ENCODE measurements around the gene TRIM65.
"Not testable (repeated sequence)": the region's sequence is repeated elsewhere in the genome, so short reads cannot be mapped to it uniquely, and the experiment has no call there.

TRIM65 gene

DNA sequence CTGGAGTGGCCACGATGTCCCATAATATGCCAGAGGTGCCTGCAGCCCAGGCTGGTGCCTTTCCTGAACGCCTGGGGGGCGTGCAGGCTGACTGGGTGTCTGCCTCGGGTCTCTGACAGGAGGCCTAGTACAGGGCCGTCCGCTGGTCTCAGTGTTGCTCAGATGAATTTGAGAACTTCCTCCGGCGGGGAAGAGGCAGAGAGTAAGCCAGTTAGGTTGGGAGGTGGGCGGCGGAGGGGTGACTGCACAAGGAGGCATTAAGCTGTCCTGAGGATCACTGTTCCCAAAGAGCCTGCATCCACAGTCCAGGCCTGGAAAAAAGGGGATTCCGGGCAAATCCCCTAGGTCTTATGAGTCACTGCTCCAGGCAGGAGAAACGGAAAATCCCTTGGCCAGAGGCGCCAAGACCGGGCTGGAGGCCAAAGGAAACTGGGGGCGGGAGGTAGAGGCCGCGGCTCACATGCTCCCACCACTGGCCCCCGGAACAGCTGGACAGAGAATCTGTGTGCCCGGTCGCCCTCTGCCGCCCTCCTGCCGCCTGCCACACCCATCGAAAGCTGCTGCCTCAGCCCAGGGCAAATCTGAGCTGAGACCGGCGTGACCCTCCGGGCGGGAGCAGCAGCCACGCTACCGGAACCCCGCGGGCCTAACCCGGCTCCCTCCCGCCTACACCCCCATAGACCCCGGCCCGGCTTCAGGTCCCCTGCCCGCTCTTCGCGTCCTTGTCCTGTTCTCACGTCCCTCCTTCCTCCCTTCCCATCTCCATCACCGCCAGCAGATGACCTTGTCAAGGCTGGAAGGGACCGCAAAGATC lies 19.6 kb downstream of the TRIM65 start:
- DNase-seq (ENCODE audit: insufficient read length, low spot score) (peak; percentile 92), FAIRE-seq (peak; percentile 68)

DNA sequence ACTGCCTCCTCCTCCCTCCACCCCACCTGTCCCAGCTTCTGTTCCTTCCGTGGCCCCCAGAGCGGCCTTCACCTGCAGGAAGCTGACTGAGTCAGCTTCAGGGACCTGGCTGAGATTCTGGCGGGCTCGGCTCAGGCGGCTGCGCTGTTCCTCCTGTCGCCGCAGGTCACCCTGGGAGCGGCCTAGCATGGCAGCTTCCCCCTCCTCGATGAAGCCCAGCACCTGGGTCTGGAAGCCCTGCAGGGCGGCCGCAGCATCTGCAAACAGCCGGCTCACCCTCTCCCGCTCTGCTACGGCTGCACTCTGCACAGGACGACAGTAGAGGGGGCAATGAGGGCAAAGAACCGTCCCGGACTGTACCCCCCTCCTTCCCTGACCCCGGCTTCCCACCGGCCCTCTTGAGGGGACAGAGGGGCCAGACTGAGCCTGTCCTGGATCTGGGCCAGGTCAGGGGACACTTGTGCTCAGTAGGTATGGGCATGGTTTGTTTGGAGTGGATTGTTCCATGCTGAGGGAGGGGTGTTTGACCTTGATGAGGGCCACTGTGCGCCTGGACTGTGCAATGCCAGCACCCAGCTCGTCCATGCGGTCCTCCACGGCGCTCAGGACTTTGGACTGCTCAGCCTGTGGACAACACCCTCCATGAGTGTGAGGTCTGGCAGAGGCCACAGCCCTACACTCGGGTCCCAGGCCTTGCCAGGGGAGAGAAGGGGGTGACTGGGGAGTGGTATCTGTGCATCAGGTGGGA lies 20.4 kb downstream of the TRIM65 start:
- DNase-seq (ENCODE audit: insufficient read length, low spot score): no peak
- FAIRE-seq: no peak

DNA sequence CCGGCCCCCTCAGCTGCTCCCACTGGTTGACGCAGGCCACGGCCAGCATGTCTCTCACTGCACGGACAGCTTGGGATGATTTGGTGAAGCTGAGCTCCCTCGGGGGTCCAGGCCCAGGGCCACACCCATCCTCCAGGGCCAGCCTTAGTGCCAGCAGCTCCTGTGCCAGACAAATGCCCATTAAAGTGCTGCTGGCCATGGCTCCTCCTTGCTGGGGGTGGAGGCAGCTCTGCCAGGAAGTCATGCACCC lies 20.9 kb downstream of the TRIM65 start:
- peak; percentile 59 for FAIRE-seq
- DNase-seq (ENCODE audit: insufficient read length, low spot score): no peak

DNA sequence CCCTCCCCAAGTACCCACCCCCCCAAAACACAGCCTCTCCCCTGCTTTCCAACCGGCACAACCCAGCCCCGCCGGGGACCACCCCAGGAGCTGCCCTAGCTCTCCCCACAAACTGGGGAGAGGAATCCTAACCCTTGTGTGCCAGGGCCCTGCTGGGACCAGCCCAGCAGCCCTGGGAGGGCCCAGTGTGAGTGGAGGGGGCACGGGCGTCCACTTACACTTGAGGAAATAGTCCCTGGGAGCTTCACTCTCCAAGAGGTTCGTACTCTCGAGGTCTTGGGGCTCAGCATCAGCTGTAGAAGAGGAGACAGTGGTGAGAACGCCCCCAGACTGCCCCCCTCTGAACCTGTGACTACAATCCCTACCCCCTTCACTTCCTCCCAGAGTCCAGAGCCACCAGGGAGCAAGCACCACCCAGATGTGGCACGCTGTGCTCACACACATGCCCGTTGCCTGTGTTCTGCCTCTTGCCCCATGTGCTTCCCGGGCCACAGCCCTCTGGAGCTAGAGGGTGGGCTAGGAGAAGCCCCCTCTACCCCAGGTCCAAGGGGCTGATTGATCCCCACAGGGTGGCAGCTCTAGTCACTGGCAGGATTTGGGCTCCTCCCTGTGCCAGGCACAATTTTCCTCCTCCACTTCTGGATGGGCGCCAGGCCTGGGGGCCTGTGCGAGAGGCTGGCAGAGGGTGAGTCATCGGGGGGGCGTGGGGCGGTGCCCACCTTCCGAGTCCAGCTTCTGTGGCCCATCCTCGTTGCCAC lies 21.4 kb downstream of the TRIM65 start:
- FAIRE-seq: no peak
- no peak for DNase-seq (ENCODE audit: insufficient read length, low spot score)

DNA sequence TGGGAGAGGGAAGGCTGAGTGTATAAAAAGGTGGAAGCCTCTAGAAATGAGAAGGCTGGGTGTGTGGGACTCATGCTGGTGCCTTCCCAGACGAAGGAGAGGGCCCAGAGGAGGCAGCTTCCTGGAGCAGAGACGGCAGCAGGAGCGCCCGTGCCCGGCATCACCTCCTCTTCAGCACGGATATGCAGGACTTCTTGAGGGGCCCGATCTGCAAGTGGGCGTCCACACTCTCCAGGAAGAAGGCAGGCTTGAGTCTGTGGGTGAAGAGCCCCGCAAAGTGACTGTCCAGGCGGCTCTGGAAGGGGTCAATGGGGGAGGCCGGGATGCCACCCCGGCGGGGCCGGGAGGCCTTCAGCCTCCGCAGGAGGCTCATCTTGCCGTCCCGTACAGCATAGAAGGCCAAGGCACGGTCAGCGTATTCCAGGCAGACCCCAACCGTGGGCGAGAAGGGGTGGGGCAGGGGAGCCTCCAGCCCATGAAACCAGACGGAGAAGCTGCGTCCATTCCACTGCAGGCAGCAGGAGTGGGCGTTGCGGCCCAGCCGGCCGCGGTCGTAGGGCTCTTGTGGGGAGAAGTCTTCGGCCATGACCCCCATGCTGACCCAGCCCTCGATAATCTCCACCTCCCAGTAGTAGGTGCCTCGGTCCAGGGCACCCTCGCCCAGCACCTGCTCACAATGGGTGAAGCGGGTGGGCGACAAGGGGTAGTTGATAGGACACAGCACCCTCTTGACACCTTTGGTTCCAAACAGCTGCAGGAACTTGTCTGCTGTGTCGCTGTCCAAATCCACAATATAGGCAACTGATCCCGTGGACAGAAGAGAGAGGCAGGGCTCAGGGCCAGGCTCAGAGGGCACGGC lies 22.2 kb downstream of the TRIM65 start:
- FAIRE-seq: no peak
- no peak for DNase-seq (ENCODE audit: insufficient read length, low spot score)

DNA sequence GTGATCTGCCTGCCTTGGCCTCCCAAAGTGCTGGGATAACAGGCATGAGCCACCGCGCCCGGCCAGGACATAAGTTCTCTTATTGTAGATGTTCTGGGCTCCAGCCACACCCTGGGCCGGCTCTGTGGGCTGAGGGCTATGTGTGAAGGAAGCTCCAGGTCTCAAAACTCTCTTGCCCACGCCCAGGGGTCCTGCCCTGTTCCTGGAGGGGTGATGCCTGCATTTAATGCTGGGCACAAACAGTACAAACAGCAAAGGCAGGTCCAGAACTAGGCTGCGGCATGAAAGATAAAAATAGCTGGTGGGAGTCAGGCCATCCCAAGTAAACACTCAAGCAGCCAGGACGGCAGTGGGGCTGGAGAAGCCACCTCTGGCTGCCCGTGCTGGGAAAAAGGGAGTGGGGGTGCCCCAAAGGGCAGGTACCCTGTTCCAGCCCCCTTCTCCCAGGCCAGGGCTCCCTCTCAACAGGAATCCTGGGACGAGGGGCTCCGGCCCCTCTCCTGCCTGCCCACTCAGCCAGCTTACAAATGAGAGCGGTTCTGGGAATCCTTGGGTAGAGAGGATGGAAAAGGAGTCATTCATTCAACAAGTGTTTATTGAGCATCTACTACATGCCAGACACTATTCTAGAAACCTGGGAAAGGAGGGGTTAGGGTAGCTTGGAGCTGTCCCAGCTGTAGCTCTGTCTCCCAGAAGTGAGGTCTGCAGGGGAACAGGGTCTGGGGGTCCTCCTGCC lies 23.0 kb downstream of the TRIM65 start:
- DNase-seq (ENCODE audit: insufficient read length, low spot score) (no peak), FAIRE-seq (no peak)

DNA sequence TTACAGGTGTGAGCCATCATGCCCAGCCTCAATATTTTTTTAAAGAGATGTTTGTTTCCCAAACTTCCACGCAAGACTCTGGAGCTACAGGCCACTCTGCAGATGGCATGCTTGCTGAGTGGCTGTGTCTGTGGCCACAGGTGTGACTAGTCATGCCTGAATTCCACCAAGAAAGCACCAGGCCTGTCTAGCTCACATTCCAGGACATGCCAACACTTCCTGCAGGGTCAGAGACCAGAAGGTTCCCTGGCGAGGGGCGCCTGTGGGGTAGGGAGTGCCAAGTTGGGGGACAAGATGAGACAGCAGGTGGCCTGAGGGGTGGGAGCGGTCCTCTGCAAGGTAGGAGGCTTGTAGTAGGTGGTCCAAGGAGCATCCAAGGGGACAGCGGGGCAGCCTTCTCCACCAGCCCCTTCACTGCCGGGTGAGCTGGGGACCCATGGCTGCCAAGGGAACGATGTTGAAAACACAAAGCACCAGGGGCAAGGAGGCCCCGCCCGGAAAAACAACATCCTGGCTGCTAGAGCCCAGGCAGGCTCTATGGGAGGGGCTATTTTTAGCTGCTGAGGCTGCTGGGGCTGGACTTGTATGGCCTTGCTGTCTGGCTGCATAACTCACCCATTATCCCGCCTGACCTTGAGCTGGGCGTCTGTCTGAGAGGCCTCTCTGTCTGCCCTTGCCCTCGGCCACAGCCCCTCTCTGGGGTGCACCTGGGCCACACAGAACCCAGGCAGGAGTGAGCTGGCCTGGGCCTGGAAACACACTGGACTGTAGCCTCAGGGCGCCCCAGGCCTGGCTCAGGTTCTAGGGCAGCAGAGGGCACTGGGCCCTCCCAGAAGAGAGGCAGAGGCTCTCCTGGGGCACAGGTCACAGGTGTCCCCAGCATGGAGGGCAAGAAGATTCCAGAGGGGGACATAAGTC lies 24.1 kb downstream of the TRIM65 start:
- FAIRE-seq (no peak), DNase-seq (ENCODE audit: insufficient read length, low spot score) (peak; percentile 64)

DNA sequence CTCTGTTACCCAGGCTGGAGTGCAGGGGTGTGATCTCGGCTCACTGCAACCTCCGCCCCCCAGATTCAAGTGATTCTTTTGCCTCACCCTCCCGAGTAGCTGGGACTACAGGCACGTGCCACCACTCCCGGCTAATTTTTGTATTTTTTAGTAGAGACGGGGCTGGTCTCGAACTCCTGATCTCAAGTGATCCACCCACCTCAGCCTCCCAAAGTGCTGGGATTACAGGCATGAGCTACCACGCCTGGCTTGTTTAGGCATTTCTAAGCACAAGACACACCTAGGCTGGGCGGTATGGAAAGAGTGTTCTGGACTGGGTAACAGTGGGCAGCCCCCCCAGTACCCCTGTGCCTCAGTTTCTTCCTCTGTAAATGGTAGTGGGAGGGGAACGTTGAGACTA lies 26.5 kb downstream of the TRIM65 start:
- DNase-seq (ENCODE audit: insufficient read length, low spot score); FAIRE-seq: not testable (repeated sequence)

DNA sequence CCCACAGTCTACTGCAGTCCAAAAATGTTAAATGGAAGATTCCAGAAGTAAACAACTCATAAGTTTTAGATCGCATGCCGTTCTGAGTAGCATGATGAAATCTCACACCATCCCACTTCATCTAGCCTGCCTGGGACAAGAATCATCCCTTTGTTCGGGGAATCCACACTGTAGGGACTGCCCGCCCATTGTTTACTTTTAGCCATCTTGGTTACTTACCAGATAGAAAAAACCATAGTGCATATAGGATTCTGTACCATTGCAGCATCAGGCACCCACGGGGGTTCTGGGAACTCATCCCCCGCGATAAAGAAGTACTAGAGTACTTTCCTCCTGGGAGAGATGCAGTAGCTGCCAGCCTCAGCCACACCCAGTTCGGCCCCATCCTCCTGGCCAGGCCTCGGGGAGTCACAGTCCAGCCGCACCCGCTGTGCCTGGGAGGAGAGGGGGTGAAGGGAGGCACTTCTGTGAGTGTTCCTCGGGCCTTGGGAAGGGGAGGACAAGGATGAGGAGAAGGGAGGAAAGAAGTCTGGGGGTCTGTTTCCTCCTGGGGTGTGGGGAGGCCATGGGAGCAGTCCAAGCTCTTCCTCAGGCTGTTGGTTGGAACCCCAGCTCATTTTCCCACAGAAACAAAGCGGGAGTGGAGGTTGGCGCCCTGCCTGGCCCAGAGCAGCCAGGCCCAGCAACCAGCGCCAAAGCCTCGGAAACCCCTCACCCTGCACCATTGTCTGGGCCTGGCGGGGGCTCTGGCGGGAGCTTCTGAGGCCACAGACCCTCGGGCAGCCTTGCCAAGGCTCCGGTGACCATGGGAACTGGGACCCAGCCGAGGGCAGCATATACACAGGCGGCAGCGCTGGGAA lies 27.2 kb downstream of the TRIM65 start:
- no peak for DNase-seq (ENCODE audit: insufficient read length, low spot score)

DNA sequence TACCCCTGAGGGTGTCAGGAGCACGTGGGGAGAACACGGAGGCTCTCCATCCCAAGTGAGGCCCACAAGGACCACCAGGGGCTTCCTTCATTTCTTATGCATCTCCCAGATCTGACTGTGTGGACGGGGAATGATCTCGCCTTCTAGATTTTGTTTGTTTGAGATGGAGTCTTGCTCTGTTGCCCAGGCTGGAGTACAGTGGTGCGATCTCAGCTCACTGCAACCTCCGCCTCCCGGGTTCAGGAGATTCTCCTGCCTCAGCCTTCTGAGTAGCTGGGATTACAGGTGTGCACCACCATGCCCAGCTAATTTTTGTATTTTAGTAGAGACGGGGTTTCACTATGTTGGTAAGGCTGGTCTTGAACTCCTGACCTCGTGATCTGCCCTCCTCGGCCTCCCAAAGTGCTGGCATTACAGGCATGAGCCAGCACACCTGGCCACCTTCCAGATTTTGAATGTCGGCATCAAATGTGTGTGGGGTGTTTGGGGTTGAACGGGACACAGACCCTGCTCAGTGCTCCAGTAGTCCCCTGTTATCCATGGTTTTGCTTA lies 27.9 kb downstream of the TRIM65 start:
- not testable (repeated sequence) for DNase-seq (ENCODE audit: insufficient read length, low spot score); FAIRE-seq

More for the DNA sequence above, 27.2 kb downstream of the TRIM65 start:
- no peak for FAIRE-seq

DNA sequence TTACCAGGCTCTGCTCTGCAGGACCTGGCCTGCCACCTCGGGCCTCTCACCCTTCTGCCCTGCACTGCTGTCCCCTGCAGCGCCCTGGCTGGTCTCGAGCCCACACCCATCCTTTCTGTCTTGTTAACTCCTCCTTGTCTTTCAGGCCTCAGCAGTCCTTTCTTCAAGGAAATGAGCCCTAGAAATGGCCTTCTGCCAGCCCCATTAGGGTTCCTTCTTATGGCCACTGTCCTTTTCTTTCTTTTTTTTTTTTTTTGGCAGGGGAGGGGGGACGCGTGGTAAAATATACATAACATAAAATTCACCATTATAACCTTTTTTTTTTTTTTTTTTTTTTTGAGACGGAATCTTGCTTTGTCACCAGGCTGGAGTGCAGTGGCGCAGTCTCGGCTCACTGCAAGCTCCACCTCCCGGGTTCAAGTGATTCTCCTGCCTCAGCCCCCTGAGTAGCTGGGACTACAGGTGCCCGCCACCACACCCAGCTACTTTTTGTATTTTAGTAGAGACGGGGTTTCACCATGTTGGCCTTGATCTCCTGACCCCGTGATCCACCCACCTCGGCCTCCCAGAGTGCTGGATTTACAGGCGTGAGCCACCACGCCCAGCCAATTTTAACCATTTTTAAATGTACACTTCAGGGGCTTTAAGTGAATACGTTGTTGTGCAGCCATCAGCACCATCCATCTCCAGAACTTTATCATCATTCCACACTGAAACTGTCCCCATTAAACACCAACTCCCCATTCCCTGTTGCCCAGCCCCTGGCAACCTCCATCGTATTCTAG lies 31.2 kb downstream of the TRIM65 start:
- not testable (repeated sequence) for FAIRE-seq; DNase-seq (ENCODE audit: insufficient read length, low spot score)

DNA sequence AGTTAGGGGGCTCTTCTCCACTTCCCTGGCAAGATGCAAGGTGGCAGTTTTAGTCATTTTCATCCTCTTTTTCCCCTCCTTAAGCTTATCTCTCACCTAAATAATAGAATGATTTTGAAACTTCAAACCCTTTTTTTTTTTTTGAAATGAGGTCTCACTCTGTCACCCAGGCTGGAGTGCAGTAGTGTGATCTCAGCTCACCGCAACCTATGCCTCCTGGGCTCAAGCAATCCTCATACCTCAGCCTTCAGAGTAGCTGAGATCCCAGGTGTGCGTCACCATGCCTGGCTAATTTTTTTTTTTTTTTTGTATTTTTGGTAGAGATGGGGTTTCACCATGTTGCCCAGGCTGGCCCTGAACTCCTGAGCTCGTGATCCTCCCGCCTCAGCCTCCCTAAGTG lies 31.9 kb downstream of the TRIM65 start:
- DNase-seq (ENCODE audit: insufficient read length, low spot score); FAIRE-seq: not testable (repeated sequence)

DNA sequence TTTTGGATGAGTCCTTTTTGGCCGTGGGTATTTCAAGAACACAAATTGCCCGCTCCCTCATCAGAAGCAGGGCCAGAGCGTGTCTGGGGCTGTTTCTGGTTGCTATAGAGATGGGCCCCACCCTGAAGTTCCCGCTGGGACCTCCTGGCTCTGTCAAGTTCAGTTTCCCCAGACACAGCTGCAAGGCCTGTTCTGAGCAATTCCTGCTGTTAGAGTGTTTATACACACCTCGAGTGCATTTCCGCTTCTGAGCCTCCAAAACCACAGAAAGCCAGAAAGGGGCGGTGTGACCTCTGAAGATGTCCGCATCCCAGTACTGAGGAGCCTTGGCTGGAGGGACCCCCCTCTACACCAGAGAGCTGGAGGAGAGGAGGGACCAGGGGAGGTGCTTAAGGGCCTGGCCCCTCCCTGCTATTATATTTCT lies 32.3 kb downstream of the TRIM65 start:
- no peak for DNase-seq (ENCODE audit: insufficient read length, low spot score)
- FAIRE-seq: no peak

DNA sequence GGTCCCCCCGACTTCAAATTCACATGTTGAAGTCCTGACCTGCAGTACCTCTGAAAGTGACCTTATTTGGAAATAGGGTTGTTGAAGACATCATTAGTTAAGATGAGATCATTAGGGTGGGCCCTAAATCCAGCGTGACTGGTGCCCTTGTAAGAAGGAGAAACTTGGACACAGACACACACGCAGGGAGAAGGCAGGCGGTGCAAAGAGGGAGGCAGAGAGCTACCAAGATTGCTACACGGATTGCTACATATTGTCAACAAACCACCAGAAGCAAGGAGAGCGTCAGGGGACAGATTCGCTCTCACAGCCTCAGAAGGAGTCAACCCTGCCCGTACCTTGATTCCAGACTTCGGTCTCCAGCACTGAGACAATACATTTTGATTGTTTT lies 34.8 kb downstream of the TRIM65 start:
- no peak for DNase-seq (ENCODE audit: insufficient read length, low spot score)
- no peak for FAIRE-seq

DNA sequence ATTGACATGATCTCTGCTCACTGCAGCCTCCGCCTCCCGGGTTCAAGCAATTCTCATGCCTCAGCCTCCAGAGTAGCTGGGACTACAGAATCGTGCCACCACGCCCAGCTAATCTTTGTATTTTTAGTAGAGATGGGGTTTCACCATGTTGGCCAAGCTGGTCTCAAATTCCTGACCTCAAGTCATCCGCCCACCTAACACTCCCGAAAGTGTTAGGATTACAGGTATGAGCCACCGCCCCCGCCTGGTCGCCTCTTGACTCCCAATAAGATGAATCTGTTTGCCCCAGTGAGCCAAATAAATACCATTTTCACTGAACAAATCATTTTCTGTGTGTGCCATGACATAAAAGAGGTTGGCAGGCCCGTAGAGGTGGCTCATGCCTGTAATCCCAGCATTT lies 37.4 kb downstream of the TRIM65 start:
- not testable (repeated sequence) for FAIRE-seq; DNase-seq (ENCODE audit: insufficient read length, low spot score)

DNA sequence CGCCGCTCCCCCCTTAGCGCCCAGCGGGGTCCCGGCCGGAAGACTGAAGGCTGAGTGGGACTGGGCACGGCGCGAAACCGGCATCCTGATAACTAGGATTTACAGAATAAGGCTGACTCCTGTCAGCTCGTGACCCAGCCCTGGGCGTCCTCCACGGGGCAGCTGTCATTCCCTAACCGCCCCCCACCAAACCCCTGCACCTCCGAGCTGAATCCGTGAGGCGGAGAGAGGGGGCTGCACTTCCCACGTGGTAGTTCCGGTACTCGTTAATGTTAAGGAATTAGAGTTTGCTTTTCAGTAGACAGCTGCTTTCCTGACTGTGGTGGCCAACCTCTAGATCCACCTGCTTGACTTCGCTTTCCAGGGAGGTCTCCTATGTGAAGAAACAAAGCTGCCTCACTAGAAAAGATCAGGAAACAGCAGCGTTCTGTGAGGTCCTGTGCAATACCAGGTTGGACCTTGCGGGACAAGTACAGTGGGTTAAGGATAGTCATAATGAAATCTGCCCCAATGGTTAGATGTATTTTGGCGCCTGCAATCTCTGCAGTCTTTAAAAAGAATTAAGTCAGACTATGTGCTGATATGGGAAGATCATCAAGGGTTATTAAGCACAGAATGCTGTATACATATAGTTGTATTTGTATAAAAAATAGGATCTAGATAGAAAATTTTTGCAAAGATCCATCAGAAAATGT lies 40.5 kb downstream of the TRIM65 start:
- no peak for FAIRE-seq
- DNase-seq (ENCODE audit: insufficient read length, low spot score): peak; percentile 71

Data from HTR-8/SVneo (cell line).